Measurements from ENCODE around the gene TUT4.

Gene TUT4

DNA sequence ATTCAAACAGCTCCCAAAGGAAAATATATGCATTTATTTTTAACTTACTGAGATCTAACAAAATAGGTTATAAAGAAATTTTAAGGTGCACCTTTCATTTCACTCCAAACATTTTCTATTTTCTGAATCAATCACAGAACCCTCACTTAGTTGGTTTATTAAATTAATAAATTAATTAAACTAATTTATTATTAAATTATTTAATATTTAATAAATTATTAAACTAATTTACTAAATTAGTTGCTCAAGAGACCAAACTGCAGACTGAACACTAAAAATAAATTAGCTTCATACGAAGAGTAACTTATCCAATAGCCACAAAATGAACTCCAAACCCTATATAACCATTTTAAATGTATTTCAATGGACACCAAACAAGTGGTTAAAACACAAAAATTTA, 80.5 kb downstream of the TUT4 start:
- no peak for DNase-seq (ENCODE audit: low read depth, low spot score)

- no peak for DNase-seq (ENCODE audit: low read depth, low spot score)
Measured at GRCh38 chr1:52469108-52469507, 83.8 kb downstream of the TUT4 start.

- DNase-seq (ENCODE audit: low read depth, low spot score) = no peak
Measured at GRCh38 chr1:52463891-52464290, 89.0 kb downstream of the TUT4 start.

DNA sequence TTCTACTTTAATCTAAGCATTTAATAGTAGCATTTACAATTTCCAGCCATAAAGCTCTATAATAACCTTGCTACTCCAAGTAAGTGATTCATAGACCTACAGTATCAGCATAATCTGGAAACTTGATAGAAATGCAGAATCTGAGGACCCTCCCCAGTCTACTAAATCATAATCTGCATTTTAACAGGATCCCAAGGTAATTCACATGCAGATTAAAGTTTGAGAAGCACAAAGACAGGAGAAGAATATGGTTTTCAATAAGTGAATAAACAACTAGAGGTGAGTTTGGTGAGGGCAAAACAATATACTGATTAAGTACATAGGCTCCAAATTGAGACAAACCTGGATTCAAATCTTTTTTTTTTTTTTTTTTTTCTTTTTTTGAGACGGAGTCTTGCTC, 91.1 kb downstream of the TUT4 start:
- no peak for DNase-seq (ENCODE audit: low read depth, low spot score)

- DNase-seq (ENCODE audit: low read depth, low spot score) = no peak
Measured at GRCh38 chr1:52460694-52461093, 92.2 kb downstream of the TUT4 start.

DNA sequence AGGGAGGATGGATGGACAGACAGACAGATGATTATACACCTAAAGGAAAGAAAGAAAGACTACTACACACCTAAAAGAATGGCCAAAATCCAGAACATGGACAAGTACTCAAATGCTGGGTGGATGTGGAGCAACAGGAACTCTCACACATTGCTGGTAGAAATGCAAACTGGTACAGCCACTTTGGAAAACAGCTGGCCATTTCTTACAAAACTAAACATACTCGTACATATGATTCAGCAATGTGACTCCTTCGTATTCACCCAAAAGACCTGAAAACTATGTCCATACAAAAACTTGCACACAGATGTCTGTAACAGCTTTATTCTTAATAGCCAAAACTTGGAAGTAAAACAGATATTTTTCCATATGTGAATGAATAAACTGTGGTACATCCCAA, 97.2 kb downstream of the TUT4 start:
- no peak for DNase-seq (ENCODE audit: low read depth, low spot score)

- DNase-seq (ENCODE audit: low read depth, low spot score) = no peak
Measured at GRCh38 chr1:52454779-52455178, 98.1 kb downstream of the TUT4 start.

DNA sequence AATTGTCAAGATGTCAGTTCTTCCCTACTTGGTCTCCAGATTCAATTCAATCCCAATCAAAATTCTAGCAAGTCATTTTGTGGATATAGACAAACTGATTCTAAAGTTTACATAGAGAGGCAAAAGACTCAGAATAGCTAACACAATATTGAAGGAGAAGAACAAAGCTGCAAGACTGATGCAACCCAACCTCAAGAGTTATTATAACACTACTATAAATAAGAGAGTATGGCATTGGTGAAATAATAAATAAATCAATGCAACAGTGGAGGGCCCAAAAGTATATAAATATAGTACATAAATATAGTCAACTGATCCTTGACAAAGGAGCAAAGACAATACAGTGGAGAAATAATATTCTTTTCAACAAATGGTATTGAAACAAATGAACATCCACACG, 98.8 kb downstream of the TUT4 start:
- DNase-seq (ENCODE audit: low read depth, low spot score) = no peak

DNA sequence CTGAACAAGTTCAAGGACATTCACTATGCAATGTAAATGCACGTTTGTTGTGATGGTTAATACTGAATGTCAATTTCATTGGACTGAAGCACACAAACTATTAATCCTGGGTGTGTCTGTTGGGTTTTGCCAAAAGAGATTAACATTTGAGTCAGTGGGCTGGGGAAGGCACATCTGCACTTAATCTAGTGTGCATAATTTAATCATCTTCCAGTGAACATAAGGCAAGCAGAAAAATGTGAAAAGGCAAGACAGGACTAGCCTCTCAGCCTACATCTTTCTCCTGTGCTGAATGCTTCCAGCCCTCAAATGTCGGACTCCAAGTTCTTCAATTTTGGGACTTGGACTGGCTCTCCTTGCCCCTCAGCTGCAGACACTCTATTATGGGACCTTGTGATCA, 108.4 kb downstream of the TUT4 start:
- no peak for DNase-seq (ENCODE audit: low read depth, low spot score)

DNA sequence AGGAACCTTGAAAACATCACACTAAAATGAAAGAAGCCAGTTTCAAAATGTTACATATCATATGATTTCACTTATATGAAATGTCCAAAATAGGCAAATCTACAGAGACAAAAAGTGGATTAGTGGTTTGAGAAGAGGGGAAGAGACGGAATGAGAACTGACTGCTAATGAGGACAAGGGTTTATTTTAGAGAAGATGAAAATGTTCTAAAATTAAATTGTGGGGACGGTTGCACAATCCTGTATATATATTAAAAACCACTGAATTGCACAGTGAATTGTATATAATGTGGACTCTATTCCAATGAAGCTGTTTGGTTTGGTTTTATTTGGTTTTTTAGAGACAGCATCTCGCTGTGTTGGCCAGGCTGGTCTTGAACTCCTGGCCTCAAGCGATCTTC, 112.9 kb downstream of the TUT4 start:
- DNase-seq (ENCODE audit: low read depth, low spot score) = no peak

- DNase-seq (ENCODE audit: low read depth, low spot score) = peak; percentile 14
Measured at GRCh38 chr1:52436817-52437216, 116.1 kb downstream of the TUT4 start.

GRCh38 chr1:52435650-52436049, 117.2 kb downstream of the TUT4 start:
- no peak for DNase-seq (ENCODE audit: low read depth, low spot score)

GRCh38 chr1:52435211-52435610, 117.7 kb downstream of the TUT4 start:
- DNase-seq (ENCODE audit: low read depth, low spot score) = no peak

DNA sequence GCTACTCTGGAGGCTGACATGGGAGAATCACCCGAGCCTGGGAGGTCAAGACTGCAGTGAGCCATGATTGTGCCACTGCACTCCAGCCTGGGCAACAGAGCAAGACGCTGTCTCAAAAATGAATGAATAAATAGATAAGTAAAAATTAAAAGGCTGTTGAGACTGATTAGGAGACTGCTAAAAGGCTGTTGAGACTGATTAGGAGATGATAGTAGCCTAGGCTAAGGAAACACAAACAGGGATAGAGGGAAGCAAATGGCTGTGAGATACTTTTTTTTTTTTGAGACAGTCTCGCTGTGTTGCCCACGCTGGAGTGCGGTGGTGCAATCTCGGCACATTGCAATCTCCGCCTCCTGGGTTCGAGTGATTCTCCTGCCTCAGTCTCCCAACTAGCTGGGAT, 120.1 kb downstream of the TUT4 start:
- no peak for DNase-seq (ENCODE audit: low read depth, low spot score)

DNA sequence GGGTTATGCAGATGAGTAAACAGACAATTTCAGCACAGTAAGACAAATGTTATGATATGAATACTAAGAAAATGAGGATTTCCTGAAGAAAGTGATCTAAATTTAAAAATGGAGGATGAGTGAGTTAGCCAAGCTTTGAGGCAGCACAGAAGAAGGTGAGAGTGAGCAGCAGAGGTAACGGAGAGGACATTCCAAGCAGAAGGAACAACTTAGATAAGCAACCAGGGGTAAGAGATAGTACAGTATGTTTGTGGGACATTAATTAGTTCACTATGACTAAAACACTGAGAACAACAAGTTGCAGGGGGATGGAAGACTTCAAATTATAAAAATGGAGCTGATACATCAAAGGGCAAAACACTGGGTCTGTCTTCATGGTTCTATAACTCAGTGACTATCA, 125.7 kb downstream of the TUT4 start:
- no peak for DNase-seq (ENCODE audit: low read depth, low spot score)

DNA sequence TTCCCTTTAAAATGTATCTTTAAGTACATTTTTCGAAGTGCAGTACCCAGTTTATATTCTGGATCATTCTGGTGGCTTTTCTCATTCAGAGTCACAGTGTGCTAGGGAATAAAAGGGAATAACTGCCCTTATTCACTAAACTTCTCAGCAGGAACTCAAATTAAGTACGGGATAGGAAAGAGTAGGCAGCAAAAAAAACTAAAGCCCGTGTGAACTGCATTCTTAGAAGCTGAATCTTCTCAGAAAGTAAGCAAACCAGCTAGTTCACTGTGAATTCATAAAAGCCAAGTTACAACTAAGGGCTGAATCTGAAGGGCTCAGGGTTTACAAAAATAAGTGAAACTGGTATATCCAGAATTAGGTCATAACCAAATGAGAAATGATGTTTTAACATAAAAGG, 126.5 kb downstream of the TUT4 start:
- peak; percentile 65 for DNase-seq (ENCODE audit: low read depth, low spot score)

GRCh38 chr1:52424813-52425212, 128.1 kb downstream of the TUT4 start:
- DNase-seq (ENCODE audit: low read depth, low spot score) = no peak

- no peak for DNase-seq (ENCODE audit: low read depth, low spot score)
Measured at GRCh38 chr1:52424231-52424636, 128.7 kb downstream of the TUT4 start.

GRCh38 chr1:52423771-52424170, 129.1 kb downstream of the TUT4 start:
- no peak for DNase-seq (ENCODE audit: low read depth, low spot score)

DNA sequence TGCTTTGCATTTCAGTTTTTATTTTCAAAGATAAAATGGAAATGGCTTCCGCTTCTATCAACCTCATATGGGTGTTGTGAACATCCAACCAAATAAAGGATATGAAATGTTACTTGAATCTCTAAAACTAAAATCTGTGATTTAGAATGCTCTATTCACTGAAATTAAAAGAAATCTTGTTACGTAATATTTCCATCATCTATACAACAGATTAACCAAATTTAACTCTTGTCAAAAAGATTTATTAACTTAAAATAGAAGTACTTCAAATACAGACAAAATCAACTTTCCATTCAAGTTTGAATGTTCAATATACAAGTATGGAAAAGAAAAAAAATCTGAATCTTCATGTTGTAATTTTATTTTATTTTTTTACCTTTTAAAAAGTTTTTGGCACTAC, 129.8 kb downstream of the TUT4 start:
- DNase-seq (ENCODE audit: low read depth, low spot score) = no peak

DNA sequence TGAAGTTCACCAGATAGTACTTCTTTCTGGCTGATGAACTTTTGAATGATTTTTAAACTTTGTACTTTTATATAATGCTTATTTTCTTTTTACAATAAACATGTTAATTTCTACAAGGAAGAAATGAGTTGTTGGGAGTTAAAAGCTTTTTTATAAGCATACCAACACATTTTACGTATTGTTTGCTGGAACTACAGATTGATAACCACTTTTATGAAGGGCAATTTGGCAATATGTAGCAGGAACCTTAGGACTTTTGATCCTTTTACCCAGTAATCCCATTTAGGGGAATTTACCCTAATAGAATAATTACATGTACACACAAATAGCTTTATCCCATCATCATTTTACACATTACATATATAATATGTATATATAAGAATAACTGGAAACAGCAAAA, 132.2 kb downstream of the TUT4 start:
- DNase-seq (ENCODE audit: low read depth, low spot score) = no peak

GRCh38 chr1:52416811-52417210, 136.1 kb downstream of the TUT4 start:
- no peak for DNase-seq (ENCODE audit: low read depth, low spot score)

DNA sequence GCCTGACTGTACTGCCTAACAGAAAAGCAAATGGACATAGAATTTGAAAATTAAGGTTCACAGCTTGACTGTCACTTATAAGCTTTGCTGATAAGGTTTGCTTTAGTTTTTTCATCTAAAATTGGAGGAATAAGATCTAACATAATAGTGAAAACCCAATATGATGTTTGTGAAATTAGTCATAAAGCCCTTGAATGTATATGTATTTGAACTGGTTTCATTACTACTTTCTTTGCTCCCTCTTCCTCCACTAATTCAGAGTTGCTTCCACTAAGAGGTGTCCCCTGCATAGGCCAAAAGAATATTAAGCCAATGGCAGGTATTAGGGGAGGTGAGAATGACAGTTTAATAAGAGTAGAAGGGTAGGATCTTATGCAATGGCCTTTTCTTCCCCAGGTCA, 137.9 kb downstream of the TUT4 start:
- no peak for DNase-seq (ENCODE audit: low read depth, low spot score)

DNA sequence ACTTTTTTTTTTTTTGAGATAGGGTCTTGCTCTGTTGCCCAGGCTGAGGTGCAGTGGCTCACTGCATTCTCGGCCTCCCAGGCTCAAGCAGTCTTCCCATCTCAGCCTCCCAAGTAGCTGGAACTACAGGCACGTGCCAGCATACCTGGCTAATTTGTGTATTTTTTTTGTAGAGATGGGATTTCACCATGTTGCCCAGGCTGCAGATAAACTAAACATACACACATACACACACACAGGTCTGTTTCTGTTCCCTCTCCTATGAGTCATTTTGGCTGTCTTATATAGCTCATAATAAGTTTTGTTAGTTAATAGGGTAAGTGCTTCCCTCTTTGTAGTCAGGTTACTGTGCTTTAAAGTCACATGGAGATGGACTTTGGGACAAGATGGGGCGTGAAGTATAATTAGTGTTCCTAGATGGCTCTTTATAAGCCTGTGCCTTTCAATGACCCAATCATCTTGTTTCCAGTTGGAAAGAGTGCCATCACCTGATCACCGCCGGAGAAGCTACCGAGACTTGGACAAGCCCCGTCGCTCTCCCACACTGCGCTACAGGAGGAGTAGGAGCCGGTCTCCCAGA, 139.4 kb downstream of the TUT4 start:
- no peak for DNase-seq (ENCODE audit: low read depth, low spot score)

- no peak for DNase-seq (ENCODE audit: low read depth, low spot score)
Measured at GRCh38 chr1:52404975-52405338, 147.9 kb downstream of the TUT4 start.
